ENCODE measurements around the gene HECW1. TPM values are rescaled to one million over a fixed set of nuclear protein-coding genes. Genes with fewer than 3 reads are reported as not detected.
A peak's percentile ranks its signal among the peaks of the same experiment; 100 is the strongest.

The HECW1 gene
- total RNA-seq, 1 donor from 2014 or later: 0.11 TPM

DNA sequence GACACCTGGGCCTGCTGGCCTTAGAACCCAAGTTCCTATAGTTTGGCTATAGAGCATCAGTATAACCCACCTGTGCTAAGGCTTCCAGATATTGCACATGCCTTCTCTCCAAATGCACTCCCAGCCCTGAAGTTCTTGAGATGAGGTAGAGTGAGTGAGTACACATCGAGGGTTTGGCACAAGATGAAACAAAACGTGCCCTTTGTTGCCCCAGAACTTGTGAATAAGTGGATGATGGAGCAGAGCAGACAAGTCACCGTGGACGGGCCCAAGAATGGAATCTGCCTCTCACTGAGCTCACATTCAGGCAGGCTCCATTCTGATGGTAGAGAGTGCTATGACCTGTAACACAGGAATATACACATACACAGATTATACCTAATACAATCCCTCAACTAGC is 397.5 kb downstream of the HECW1 start:
- no peaks in the 10 kb centered on the region for H3K36me3 Mint-ChIP-seq

GRCh38 chr7:43511029-43511428 is 398.6 kb downstream of the HECW1 start:
- no peak overlapping the region for H3K4me3 Mint-ChIP-seq
- peaks cover 29% of the 10 kb centered on the region for H3K4me1 Mint-ChIP-seq
- H3F3A ChIP-seq (ENCODE audit: low read depth): no peaks in the 10 kb centered on the region
- peak; percentile 31 for TF ChIP-seq CTCF (IDR thresholded peaks at IDR 0.05)
- TF ChIP-seq EZH2phosphoT487 (IDR thresholded peaks at IDR 0.05): no peak
- no peak for TF ChIP-seq EZH2 (IDR thresholded peaks at IDR 0.05)
- H2AFZ ChIP-seq (replicated peaks): no peak overlapping the region
- no peak overlapping the region for H3K4me2 ChIP-seq
- H3K9me3 Mint-ChIP-seq: peaks cover 2% of the 10 kb centered on the region
- H4K20me1 ChIP-seq (ENCODE audit: low read depth): no peaks in the 10 kb centered on the region
- H3K9me3 ChIP-seq (ENCODE audit: low read depth): no peaks in the 10 kb centered on the region
- H3K27me3 Mint-ChIP-seq (ENCODE audit: insufficient read depth, low read depth): peaks cover 2% of the 10 kb centered on the region
- no peak overlapping the region for H3K27ac ChIP-seq
- H3K9ac ChIP-seq: no peak overlapping the region
- peak; percentile 21 for DNase-seq (ENCODE audit: low spot score)
- peaks cover 3% of the 10 kb centered on the region for H3K4me1 ChIP-seq
- H3K27me3 ChIP-seq: no peaks in the 10 kb centered on the region
- no peaks in the 10 kb centered on the region for H3K79me2 ChIP-seq (ENCODE audit: low read depth)
- no peaks in the 10 kb centered on the region for H3K36me3 ChIP-seq
- H3K36me3 Mint-ChIP-seq: no peaks in the 10 kb centered on the region
- no peak overlapping the region for H3K27ac Mint-ChIP-seq
- H3K4me3 ChIP-seq: no peak overlapping the region

More for the DNA sequence above, 397.5 kb downstream of the HECW1 start:
- Histone ChIP-seq H3K4me3 (no peak overlapping the region), H3K4me1 (peaks cover 3% of the 10 kb centered on the region), H3K36me3 (no peaks in the 10 kb centered on the region), H3F3A (ENCODE audit: low read depth) (no peaks in the 10 kb centered on the region), H3K27me3 (no peaks in the 10 kb centered on the region), H3K9me3 (ENCODE audit: low read depth) (no peaks in the 10 kb centered on the region), H2AFZ (replicated peaks) (no peak overlapping the region), H3K9ac (no peak overlapping the region), H3K79me2 (ENCODE audit: low read depth) (no peaks in the 10 kb centered on the region), H3K4me2 (no peak overlapping the region), H3K27ac (no peak overlapping the region), H4K20me1 (ENCODE audit: low read depth) (no peaks in the 10 kb centered on the region)
- no peak for TF ChIP-seq EZH2 (IDR thresholded peaks at IDR 0.05)
- no peak for TF ChIP-seq CTCF (IDR thresholded peaks at IDR 0.05)
- no peak for TF ChIP-seq EZH2phosphoT487 (IDR thresholded peaks at IDR 0.05)
- Mint-ChIP-seq H3K4me1 (peaks cover 29% of the 10 kb centered on the region), H3K27ac (no peak overlapping the region), H3K27me3 (ENCODE audit: insufficient read depth, low read depth) (peaks cover 2% of the 10 kb centered on the region), H3K4me3 (no peak overlapping the region), H3K9me3 (peaks cover 2% of the 10 kb centered on the region)
- no peak for DNase-seq (ENCODE audit: low spot score)

DNA sequence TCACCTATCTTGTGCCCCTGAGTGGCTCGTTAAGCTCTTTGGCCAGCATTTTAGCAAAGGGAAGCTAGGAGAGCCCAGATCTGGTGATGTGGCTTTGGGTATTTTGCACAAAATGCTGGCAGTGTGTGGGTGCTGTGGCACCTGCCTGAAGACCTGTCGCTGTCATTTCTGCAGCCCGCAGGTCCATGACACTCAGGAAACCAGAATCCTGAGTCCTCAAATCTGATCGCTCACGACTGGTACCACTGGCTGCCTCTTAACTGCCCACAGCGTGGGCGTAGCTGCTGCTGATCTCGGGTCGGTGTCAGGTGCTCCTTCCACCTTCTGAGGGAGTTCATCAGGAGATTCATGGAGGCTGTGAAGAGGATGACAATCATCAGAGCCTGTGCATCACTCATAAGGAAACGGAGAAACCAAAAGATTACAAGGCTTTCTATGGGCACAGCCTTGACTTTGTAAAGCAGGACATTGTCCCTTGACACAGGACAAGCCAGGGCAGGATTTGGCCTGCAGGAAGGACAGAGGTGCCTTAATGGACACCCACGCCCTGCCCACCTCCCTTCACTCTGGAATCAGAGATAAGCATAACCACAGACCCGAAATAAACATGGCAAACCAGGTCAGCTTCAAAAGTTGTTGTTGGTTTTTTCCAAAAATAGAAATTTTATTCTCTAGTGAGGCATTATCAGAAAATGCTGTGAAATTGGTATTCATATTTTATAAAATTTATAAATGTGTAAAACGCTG is 399.5 kb downstream of the HECW1 start:
- no peaks in the 10 kb centered on the region for H4K20me1 ChIP-seq (ENCODE audit: low read depth)
- Mint-ChIP-seq H3K36me3 (no peaks in the 10 kb centered on the region), H3K27ac (no peak overlapping the region), H3K4me3 (no peak overlapping the region), H3K4me1 (peaks cover 30% of the 10 kb centered on the region), H3K27me3 (ENCODE audit: insufficient read depth, low read depth) (peaks cover 2% of the 10 kb centered on the region), H3K9me3 (peaks cover 2% of the 10 kb centered on the region)
- DNase-seq (ENCODE audit: low spot score): no peak
- no peaks in the 10 kb centered on the region for H3K36me3 ChIP-seq
- no peaks in the 10 kb centered on the region for H3K9me3 ChIP-seq (ENCODE audit: low read depth)
- TF ChIP-seq CTCF (IDR thresholded peaks at IDR 0.05): no peak
- TF ChIP-seq EZH2 (IDR thresholded peaks at IDR 0.05): no peak
- TF ChIP-seq EZH2phosphoT487 (IDR thresholded peaks at IDR 0.05): no peak
- H3K27me3 ChIP-seq: no peaks in the 10 kb centered on the region
- no peak overlapping the region for H2AFZ ChIP-seq (replicated peaks)
- no peak overlapping the region for H3K9ac ChIP-seq
- no peaks in the 10 kb centered on the region for H3K79me2 ChIP-seq (ENCODE audit: low read depth)
- H3F3A ChIP-seq (ENCODE audit: low read depth): no peaks in the 10 kb centered on the region
- no peak overlapping the region for H3K4me2 ChIP-seq
- H3K4me1 ChIP-seq: peaks cover 3% of the 10 kb centered on the region
- no peak overlapping the region for H3K4me3 ChIP-seq
- H3K27ac ChIP-seq: no peak overlapping the region

All from neural progenitor cell (in vitro differentiated cells).